Measurements from ENCODE around the gene RREB1.

GRCh38 chr6:7121700-7122241 is 14.0 kb downstream of the RREB1 start:
- no peak for TF ChIP-seq ZNF510 (tag by site-specific recombination; IDR thresholded peaks at IDR 0.05; ENCODE audit: insufficient replicate concordance)
- no peak for TF ChIP-seq ZNF837 (tag by site-specific recombination; IDR thresholded peaks at IDR 0.05)
- no peak for TF ChIP-seq HOXA7 (CRISPR knock-in tag; IDR thresholded peaks at IDR 0.05; ENCODE audit: borderline replicate concordance)
- no peak for TF ChIP-seq CTCF (tag by site-specific recombination; IDR thresholded peaks at IDR 0.05)
- no peak for TF ChIP-seq ZEB2 (tag by site-specific recombination; IDR thresholded peaks at IDR 0.05)
- TF ChIP-seq KLF16 (tag by site-specific recombination; IDR thresholded peaks at IDR 0.05): no peak
- no peak for TF ChIP-seq YY2 (tag by site-specific recombination; IDR thresholded peaks at IDR 0.05)
